ENCODE data around the gene ADISSP.

Gene ADISSP

DNA sequence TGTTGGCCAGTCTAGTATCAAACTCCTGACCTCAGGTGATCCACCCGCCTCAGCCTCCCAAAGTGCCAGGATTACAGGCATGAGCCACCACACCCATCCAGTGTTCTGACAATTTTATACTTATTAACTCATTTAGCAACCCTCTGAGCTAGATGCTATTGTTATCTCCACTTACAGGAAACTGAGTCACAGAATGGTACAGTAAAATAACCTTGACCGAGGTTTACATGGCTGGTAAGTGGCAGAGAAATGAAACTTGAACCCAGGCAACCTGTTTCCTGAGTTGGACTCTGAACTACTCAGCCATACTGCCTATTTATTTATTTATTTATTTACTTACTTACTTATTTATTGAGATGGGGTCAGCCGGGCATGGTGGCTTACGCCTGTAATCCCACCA, 48.5 kb downstream of the ADISSP start:
- H3K9me3 ChIP-seq (ENCODE audit: control insufficient read depth, low read length), result no peaks in the 10 kb centered on the region
- no peaks in the 10 kb centered on the region for H3K36me3 ChIP-seq (ENCODE audit: control insufficient read depth, insufficient read depth, low read length)
- no peaks in the 10 kb centered on the region for H3K4me1 ChIP-seq (ENCODE audit: control insufficient read depth, insufficient read depth, low read length, poor library complexity, severe bottlenecking)
- H3K27me3 ChIP-seq (replicated peaks; ENCODE audit: control insufficient read depth, insufficient read depth, low read length, poor library complexity, severe bottlenecking), result peaks cover 4% of the 10 kb centered on the region
- no peak overlapping the region for H3K27ac ChIP-seq (ENCODE audit: insufficient read depth, low read length, poor library complexity, severe bottlenecking)
- DNase-seq, result no peak
- H3K4me3 ChIP-seq (ENCODE audit: insufficient read depth, low read depth, low read length, poor library complexity, severe bottlenecking), result no peak overlapping the region

DNA sequence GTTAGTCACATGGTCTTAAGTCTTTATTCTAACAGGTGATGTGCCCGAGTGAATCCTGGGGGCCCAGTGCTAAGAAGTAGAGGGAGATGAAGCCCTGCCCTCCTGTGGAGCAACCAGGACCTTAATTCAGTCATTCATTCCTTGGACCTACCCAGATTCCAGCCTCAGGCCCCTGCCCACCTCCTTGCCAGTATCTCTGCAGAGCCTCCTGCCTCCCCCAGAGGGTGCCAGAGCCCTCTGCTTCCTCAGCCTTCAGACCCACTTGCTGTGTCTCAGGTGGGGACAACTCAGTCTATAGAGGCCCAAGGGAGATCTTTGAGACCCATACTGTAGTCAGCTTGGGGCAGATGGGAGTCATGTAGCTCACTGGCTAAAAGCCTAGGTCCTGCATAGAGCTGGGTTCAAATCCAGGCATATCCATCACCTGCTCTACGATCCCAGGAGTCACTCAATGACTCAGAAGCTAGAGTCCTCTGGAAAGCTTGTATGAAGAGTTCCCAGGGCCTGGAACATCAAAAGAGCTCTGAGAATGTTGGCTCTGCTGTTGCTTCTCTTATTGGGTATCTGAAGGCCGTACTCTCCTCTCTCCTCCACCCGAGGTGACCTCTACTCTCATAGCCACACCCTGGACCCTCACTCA, 51.2 kb downstream of the ADISSP start:
- Histone ChIP-seq H3K27ac (ENCODE audit: insufficient read depth, low read length, poor library complexity, severe bottlenecking) (no peak overlapping the region), H3K27me3 (replicated peaks; ENCODE audit: control insufficient read depth, insufficient read depth, low read length, poor library complexity, severe bottlenecking) (peaks cover 4% of the 10 kb centered on the region), H3K9me3 (ENCODE audit: control insufficient read depth, low read length) (no peaks in the 10 kb centered on the region), H3K4me1 (ENCODE audit: control insufficient read depth, insufficient read depth, low read length, poor library complexity, severe bottlenecking) (no peaks in the 10 kb centered on the region), H3K36me3 (ENCODE audit: control insufficient read depth, insufficient read depth, low read length) (no peaks in the 10 kb centered on the region), H3K4me3 (ENCODE audit: insufficient read depth, low read depth, low read length, poor library complexity, severe bottlenecking) (no peak overlapping the region)
- DNase-seq, result no peak

DNA sequence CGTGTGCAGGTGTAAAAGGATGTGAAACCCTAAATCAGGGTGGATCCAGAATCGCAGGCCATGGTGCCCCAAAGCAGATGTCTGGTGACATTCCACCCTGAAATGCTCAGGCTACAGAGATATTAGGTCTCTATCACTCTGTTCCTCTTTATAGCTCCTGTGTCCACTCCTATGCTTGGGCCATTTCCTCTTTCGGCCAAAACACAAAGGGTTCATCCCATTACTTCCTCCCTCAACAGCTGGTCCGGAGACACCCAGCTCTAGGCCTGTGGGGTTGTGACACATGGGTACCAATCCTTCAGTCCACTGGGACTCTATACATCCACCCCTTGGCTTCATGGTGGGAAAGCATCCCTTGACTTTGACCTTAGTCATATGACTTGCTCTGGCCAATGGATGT, 53.5 kb downstream of the ADISSP start:
- no peaks in the 10 kb centered on the region for H3K9me3 ChIP-seq (ENCODE audit: control insufficient read depth, low read length)
- H3K27me3 ChIP-seq (replicated peaks; ENCODE audit: control insufficient read depth, insufficient read depth, low read length, poor library complexity, severe bottlenecking), result peaks cover 3% of the 10 kb centered on the region
- no peak for DNase-seq
- no peaks in the 10 kb centered on the region for H3K36me3 ChIP-seq (ENCODE audit: control insufficient read depth, insufficient read depth, low read length)
- no peaks in the 10 kb centered on the region for H3K4me1 ChIP-seq (ENCODE audit: control insufficient read depth, insufficient read depth, low read length, poor library complexity, severe bottlenecking)
- H3K27ac ChIP-seq (ENCODE audit: insufficient read depth, low read length, poor library complexity, severe bottlenecking), result no peak overlapping the region
- H3K4me3 ChIP-seq (ENCODE audit: insufficient read depth, low read depth, low read length, poor library complexity, severe bottlenecking), result no peak overlapping the region

DNA sequence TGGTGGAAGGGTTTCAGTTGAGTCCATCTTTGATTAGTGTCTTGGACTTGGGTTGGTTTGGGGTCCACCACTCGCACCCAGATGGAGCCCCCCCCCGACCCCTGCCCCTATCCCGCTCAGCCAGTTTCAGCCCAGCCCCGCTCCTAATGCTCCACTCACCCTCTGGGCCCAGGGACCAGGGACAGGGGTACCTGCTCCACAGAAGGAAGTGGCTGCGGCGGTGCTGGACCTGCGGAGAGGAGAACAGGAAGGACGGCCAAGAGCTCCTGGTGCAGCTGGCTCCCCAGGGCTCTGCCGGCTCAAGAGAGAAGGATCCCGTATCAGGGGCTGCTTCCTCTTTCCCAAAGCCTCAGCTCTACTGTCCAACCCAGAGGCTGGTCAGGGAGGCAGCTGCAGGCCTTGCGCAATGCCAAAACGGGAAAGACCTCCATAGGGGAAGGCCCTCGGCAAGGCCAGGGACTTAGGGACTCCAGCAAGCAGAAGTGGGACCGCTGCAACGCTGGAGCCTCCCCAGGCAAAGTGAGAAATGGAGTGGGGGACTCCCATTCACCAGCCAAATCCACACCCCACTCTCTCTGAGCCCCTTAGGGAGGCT, 55.2 kb downstream of the ADISSP start, which contains the start of gene SIGLEC1:
SIGLEC1 (minus strand) TSS at position 322 of the 595 bp plus-strand sequence. CDS start 5,472 bp downstream, outside the sequence.
- no peak within 1 kb of the TSS for H3K27ac ChIP-seq (ENCODE audit: insufficient read depth, low read length, poor library complexity, severe bottlenecking)
- H3K9me3 ChIP-seq (ENCODE audit: control insufficient read depth, low read length), result no peaks in the 10 kb centered on the region
- no peak for DNase-seq
- H3K4me3 ChIP-seq (ENCODE audit: insufficient read depth, low read depth, low read length, poor library complexity, severe bottlenecking), result no peak within 1 kb of the TSS
- no peaks in the 10 kb centered on the region for H3K36me3 ChIP-seq (ENCODE audit: control insufficient read depth, insufficient read depth, low read length)
- H3K4me1 ChIP-seq (ENCODE audit: control insufficient read depth, insufficient read depth, low read length, poor library complexity, severe bottlenecking), result no peaks in the 10 kb centered on the region
- H3K27me3 ChIP-seq (replicated peaks; ENCODE audit: control insufficient read depth, insufficient read depth, low read length, poor library complexity, severe bottlenecking), result no peaks in the 10 kb centered on the region

DNA sequence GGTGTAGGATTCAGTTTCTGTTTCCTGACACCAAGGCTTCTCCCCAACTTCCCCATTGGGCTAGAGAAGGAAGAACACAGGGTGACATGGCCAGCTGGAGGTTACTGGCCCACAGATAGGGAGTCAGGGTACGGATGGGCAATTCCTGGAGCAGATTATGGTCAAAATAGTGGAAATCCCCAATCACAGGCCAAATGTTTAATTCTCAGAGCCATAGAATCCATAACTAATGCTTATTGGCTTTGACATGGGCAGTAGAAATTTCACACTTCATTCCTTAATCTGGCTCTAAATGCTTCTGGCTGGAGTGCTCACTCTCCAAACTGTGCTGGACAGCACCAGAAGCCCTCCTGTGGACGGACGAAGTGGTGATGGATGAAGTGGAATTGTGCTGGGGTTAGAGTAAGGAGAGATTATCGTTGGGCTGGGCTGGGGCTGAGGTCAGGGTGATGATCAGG, 56.0 kb downstream of the ADISSP start:
- no peaks in the 10 kb centered on the region for H3K9me3 ChIP-seq (ENCODE audit: control insufficient read depth, low read length)
- H3K27me3 ChIP-seq (replicated peaks; ENCODE audit: control insufficient read depth, insufficient read depth, low read length, poor library complexity, severe bottlenecking), result no peaks in the 10 kb centered on the region
- H3K4me3 ChIP-seq (ENCODE audit: insufficient read depth, low read depth, low read length, poor library complexity, severe bottlenecking), result no peak overlapping the region
- no peak overlapping the region for H3K27ac ChIP-seq (ENCODE audit: insufficient read depth, low read length, poor library complexity, severe bottlenecking)
- no peaks in the 10 kb centered on the region for H3K36me3 ChIP-seq (ENCODE audit: control insufficient read depth, insufficient read depth, low read length)
- H3K4me1 ChIP-seq (ENCODE audit: control insufficient read depth, insufficient read depth, low read length, poor library complexity, severe bottlenecking), result no peaks in the 10 kb centered on the region
- DNase-seq, result no peak

DNA sequence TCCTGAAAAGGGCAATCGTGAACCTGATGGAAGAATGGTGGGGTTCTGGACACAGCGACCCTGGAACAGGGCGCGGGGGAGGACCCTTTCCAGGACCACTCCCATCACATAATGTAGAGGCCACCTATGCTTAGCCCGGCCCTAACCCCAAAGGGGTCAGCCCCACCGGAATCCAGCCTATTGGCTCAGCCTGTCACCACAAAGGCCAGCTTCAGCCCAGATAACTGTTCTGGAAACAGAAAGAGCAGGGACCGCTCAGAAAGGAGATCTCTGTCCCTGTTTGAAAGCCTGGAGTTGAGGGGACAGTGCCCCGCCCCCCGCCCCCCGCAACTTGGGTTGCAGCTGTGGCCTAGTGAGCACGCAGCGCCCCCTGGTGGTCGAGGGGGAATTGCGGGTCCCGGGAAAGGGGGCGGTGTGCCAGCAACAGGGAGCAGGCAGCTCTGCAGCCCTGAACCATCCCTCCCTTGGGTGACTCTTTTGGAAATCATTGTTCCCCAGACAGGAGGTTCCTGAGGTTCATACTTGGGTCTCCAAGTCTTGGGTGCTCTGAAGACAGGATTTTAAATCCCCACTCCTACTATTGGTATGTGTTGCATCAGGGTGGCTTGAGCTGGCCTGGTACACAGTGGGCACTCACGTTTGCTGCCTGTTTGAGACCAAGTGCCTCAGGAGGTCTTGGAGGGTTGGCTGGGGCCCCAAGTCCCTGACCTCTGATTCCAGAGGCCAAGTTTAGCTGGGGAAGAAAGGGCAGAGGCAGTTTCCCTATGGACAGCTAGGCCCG, 56.7 kb downstream of the ADISSP start:
- Histone ChIP-seq H3K4me3 (ENCODE audit: insufficient read depth, low read depth, low read length, poor library complexity, severe bottlenecking) (no peak overlapping the region), H3K36me3 (ENCODE audit: control insufficient read depth, insufficient read depth, low read length) (no peaks in the 10 kb centered on the region), H3K4me1 (ENCODE audit: control insufficient read depth, insufficient read depth, low read length, poor library complexity, severe bottlenecking) (no peaks in the 10 kb centered on the region), H3K9me3 (ENCODE audit: control insufficient read depth, low read length) (no peaks in the 10 kb centered on the region), H3K27ac (ENCODE audit: insufficient read depth, low read length, poor library complexity, severe bottlenecking) (no peak overlapping the region), H3K27me3 (replicated peaks; ENCODE audit: control insufficient read depth, insufficient read depth, low read length, poor library complexity, severe bottlenecking) (no peaks in the 10 kb centered on the region)
- peak; percentile 46 to 64 (median 60) for DNase-seq

DNA sequence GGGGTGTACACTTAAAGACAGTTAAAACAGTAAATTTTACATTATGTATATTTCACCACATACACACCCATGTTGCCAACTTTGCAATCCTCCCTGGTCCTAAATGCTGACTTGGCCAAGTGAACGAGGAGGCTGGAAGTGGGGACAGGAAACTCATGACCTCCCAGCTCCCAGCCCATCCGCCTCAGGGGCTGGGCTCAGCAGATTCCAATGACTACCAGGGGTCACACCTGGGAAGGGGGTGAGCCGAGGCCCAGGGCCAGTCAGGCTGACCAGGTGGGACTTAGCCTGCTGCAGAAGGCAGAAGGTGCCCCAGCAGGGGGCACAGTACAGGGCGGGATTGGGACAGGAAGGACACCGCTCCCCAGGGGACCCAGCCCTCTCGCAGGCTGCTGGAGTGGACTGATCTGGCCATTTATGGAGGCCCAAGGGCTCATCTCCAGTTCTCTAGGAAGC, 57.5 kb downstream of the ADISSP start:
- H3K4me1 ChIP-seq (ENCODE audit: control insufficient read depth, insufficient read depth, low read length, poor library complexity, severe bottlenecking), result no peaks in the 10 kb centered on the region
- no peak overlapping the region for H3K27ac ChIP-seq (ENCODE audit: insufficient read depth, low read length, poor library complexity, severe bottlenecking)
- H3K4me3 ChIP-seq (ENCODE audit: insufficient read depth, low read depth, low read length, poor library complexity, severe bottlenecking), result no peak overlapping the region
- H3K9me3 ChIP-seq (ENCODE audit: control insufficient read depth, low read length), result no peaks in the 10 kb centered on the region
- no peak for DNase-seq
- H3K36me3 ChIP-seq (ENCODE audit: control insufficient read depth, insufficient read depth, low read length), result no peaks in the 10 kb centered on the region
- H3K27me3 ChIP-seq (replicated peaks; ENCODE audit: control insufficient read depth, insufficient read depth, low read length, poor library complexity, severe bottlenecking), result no peaks in the 10 kb centered on the region

DNA sequence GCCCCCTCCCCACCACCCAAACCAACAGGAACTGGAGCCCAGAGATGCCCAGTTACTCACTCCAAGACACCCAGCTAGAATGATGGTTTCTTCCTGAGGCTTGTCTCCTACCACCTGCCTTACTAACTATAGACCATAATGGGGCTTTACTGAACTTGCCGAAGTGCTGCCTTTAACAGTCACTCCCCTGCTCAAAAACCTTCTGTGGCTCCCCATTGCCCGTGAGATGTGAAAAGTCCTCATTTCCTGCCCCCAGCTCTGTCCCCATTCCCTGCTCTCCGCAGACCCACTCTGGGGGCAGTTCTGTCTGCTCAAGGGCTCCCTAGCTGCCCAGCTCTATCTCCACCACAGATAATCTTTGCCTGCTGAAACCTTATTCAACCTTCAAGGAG, 60.0 kb downstream of the ADISSP start:
- H3K27ac ChIP-seq (ENCODE audit: insufficient read depth, low read length, poor library complexity, severe bottlenecking), result no peak overlapping the region
- H3K9me3 ChIP-seq (ENCODE audit: control insufficient read depth, low read length), result no peaks in the 10 kb centered on the region
- H3K4me3 ChIP-seq (ENCODE audit: insufficient read depth, low read depth, low read length, poor library complexity, severe bottlenecking), result no peak overlapping the region
- H3K27me3 ChIP-seq (replicated peaks; ENCODE audit: control insufficient read depth, insufficient read depth, low read length, poor library complexity, severe bottlenecking), result no peaks in the 10 kb centered on the region
- no peaks in the 10 kb centered on the region for H3K36me3 ChIP-seq (ENCODE audit: control insufficient read depth, insufficient read depth, low read length)
- DNase-seq, result no peak
- no peaks in the 10 kb centered on the region for H3K4me1 ChIP-seq (ENCODE audit: control insufficient read depth, insufficient read depth, low read length, poor library complexity, severe bottlenecking)

DNA sequence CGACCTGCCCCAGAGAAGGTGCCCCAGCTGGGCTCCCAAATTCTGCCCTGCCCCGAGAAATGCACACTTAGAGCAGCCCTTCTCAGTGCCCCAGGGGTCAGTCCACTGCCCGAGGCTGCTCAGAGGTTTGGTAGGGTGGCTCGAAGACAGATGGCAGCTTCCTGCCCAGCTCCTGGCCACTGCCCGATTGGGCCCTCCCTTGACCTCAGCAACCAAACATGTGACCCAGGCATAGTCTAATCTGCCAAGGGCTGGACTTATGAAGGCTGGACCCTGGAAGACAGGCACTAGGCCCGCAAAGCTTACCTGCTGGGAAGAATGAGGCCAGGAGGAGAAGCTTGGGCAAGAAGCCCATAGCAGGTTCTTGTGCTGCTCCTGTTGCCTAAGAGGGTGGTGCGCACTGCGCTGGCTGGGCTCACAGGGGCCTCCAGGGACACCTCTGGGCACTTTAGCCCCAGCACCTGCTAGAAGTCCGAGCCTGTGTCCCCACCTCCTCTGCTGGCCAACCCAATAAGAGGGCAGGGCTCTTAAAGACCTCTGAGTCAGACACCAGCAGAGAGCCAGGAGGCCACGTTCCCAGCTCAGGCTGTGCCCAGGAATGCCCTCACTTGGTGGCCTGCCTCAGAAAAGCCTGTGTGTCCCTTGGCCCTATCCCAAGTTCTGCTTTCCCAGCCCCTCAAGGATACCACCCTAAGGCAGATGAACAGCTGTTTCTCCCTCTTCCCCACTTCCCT, 60.6 kb downstream of the ADISSP start:
- Histone ChIP-seq H3K4me1 (ENCODE audit: control insufficient read depth, insufficient read depth, low read length, poor library complexity, severe bottlenecking) (no peaks in the 10 kb centered on the region), H3K36me3 (ENCODE audit: control insufficient read depth, insufficient read depth, low read length) (no peaks in the 10 kb centered on the region), H3K4me3 (ENCODE audit: insufficient read depth, low read depth, low read length, poor library complexity, severe bottlenecking) (no peak overlapping the region), H3K27ac (ENCODE audit: insufficient read depth, low read length, poor library complexity, severe bottlenecking) (no peak overlapping the region), H3K9me3 (ENCODE audit: control insufficient read depth, low read length) (no peaks in the 10 kb centered on the region), H3K27me3 (replicated peaks; ENCODE audit: control insufficient read depth, insufficient read depth, low read length, poor library complexity, severe bottlenecking) (no peaks in the 10 kb centered on the region)
- no peak for DNase-seq
